Measurements from ENCODE around the gene PTPN18. TPM values are rescaled to one million over a fixed set of nuclear protein-coding genes. Genes with fewer than 3 reads are reported as not detected.

PTPN18 gene
- total RNA-seq, 3 donors from 2014 or later (not counting 1 experiment from before 2014, with no cell fraction given): 189 to 194 (median 192) TPM

DNA sequence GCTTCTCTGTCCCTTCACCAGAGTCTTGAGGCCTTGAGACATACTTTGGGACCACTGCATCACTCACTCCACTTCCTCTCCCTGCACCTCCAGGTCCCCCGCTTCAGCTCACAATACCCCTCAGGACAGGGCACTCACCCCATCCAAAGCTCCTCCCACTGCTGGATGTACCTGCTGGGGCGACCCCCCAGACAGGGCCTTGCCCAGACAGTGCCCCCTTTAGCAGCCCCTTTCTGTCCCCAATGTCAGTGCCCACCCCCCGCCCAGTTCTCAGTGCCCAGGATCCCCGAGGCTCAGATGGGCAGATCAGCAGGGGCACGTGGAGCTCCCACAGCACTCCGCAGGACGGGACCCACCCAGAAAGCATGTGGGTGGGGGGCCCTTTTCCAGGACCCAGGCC lies 37.0 kb upstream of the PTPN18 start:
- H3K27me3 Mint-ChIP-seq (ENCODE audit: low read depth in 2 of 2): peaks cover 14 to 17% of the 10 kb centered on the region in 2 donors
- Histone ChIP-seq H3K27ac (ENCODE audit: low read length) (no peak overlapping the region), H3K4me3 (ENCODE audit: low read length) (no peak overlapping the region), H3K36me3 (ENCODE audit: control insufficient read depth, insufficient read depth, low read length) (no peaks in the 10 kb centered on the region), H3K4me1 (ENCODE audit: control insufficient read depth, insufficient read depth, low read length) (no peaks in the 10 kb centered on the region), H3K9me3 (ENCODE audit: control insufficient read depth, insufficient read depth, low read length) (no peaks in the 10 kb centered on the region), H3K27me3 (ENCODE audit: control insufficient read depth, insufficient read depth, low read length) (no peaks in the 10 kb centered on the region)
- ATAC-seq (no peak), DNase-seq (no peak)
- 80% methylated on average over 7 of the region's 7 CpGs for WGBS (ENCODE audit: insufficient coverage)
- no peaks in the 10 kb centered on the region for H3K4me1 Mint-ChIP-seq
- intact Hi-C loops (cut with micrococcal nuclease): no loop called here
- no peak overlapping the region for H3K4me3 Mint-ChIP-seq
- no peak overlapping the region for H3K27ac Mint-ChIP-seq
- TF ChIP-seq, protein P1, sequence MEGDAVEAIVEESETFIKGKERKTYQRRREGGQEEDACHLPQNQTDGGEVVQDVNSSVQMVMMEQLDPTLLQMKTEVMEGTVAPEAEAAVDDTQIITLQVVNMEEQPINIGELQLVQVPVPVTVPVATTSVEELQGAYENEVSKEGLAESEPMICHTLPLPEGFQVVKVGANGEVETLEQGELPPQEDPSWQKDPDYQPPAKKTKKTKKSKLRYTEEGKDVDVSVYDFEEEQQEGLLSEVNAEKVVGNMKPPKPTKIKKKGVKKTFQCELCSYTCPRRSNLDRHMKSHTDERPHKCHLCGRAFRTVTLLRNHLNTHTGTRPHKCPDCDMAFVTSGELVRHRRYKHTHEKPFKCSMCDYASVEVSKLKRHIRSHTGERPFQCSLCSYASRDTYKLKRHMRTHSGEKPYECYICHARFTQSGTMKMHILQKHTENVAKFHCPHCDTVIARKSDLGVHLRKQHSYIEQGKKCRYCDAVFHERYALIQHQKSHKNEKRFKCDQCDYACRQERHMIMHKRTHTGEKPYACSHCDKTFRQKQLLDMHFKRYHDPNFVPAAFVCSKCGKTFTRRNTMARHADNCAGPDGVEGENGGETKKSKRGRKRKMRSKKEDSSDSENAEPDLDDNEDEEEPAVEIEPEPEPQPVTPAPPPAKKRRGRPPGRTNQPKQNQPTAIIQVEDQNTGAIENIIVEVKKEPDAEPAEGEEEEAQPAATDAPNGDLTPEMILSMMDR (IDR thresholded peaks at IDR 0.05): no peak
- no peaks in the 10 kb centered on the region for H3K36me3 Mint-ChIP-seq
- H3K9me3 Mint-ChIP-seq: no peaks in the 10 kb centered on the region

DNA sequence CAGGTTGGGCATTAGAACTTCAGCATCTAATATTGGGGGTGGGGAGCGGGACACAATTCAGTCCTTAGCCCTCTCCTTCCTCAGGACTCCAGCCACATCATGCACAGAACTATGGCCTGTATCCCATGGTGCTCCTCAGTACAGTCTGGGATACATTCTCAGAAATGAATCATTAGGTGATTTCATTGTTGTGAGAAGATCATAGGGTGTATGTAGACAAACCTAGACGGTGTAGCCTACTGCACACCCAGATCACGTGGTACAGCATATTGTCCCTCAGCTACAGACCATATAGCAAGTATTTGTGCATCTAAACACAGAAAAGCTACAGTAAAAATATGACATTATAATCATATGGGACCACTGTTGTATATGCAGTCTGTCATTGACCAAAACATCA lies 36.3 kb upstream of the PTPN18 start:
- TF ChIP-seq, protein P1 (IDR thresholded peaks at IDR 0.05): no peak
- Mint-ChIP-seq H3K36me3 (no peaks in the 10 kb centered on the region), H3K4me1 (no peaks in the 10 kb centered on the region), H3K27me3 (ENCODE audit: low read depth in 2 of 2) (peaks cover 19 to 23% of the 10 kb centered on the region in 2 donors), H3K27ac (no peak overlapping the region), H3K4me3 (no peak overlapping the region), H3K9me3 (no peaks in the 10 kb centered on the region)
- WGBS (ENCODE audit: insufficient coverage): 80% methylated on average over 3 of the region's 3 CpGs
- DNase-seq (no peak), ATAC-seq (no peak)
- Histone ChIP-seq H3K36me3 (ENCODE audit: control insufficient read depth, insufficient read depth, low read length) (no peaks in the 10 kb centered on the region), H3K27ac (ENCODE audit: low read length) (no peak overlapping the region), H3K4me1 (ENCODE audit: control insufficient read depth, insufficient read depth, low read length) (no peaks in the 10 kb centered on the region), H3K4me3 (ENCODE audit: low read length) (no peak overlapping the region), H3K9me3 (ENCODE audit: control insufficient read depth, insufficient read depth, low read length) (no peaks in the 10 kb centered on the region), H3K27me3 (ENCODE audit: control insufficient read depth, insufficient read depth, low read length) (peaks cover 3% of the 10 kb centered on the region)
- intact Hi-C loops (cut with micrococcal nuclease): no loop called here

DNA sequence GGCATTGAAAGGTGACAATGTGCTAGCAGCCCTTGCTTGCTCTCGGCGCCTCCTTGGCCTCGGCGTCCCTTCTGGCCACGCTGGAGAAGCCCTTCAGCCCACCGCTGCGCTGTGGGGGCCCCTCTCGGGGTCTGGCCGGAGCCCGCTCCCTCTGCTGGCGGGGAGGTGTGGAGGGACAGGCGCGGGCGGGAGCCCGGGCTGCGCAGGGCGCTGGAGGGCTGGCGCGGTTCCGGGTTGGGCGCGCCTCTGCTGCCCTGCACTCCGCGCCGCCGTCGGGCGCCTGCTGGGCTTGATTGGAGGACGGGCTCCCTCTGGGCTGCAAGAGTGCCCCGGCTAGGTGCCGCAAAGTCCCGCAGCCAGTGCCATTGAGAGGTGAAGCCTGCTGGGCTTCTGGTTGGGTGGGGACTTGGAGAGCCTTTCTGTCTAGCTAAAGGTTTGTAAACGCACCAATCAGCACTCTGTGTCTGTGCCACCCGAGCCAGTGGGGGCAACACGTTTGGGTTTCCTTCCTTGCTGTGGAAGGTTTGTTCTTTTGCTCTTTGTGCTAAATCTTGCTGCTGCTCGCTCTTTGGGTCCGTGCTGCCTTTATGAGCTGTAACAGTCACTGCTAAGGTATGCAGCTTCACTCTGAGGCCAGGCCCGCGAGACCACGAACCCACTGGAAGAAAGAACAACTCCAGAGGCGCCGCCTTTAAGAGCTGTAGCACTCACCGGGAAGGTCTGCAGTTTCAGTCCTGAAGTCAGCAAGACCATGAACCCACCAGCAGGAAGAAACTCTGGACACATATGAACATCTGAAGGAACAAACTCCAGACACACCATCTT lies 27.9 kb upstream of the PTPN18 start:
- Mint-ChIP-seq H3K4me3 (no peak overlapping the region), H3K4me1 (peaks cover 4 to 6% of the 10 kb centered on the region in 2 donors), H3K36me3 (no peaks in the 10 kb centered on the region), H3K27me3 (ENCODE audit: low read depth in 2 of 2) (peaks cover 50 to 60% of the 10 kb centered on the region in 2 donors), H3K9me3 (no peaks in the 10 kb centered on the region), H3K27ac (no peak overlapping the region)
- intact Hi-C loops (cut with micrococcal nuclease): no loop called here
- DNase-seq (no peak), ATAC-seq (no peak)
- H3K9me3 ChIP-seq (ENCODE audit: control insufficient read depth, insufficient read depth, low read length): no peaks in the 10 kb centered on the region
- WGBS (ENCODE audit: insufficient coverage): 85% methylated on average over 43 of the region's 43 CpGs
- H3K4me3 ChIP-seq (ENCODE audit: low read length): no peak overlapping the region
- H3K4me1 ChIP-seq (ENCODE audit: control insufficient read depth, insufficient read depth, low read length): peaks cover 4% of the 10 kb centered on the region
- TF ChIP-seq, protein P1 (IDR thresholded peaks at IDR 0.05): no peak
- H3K27me3 ChIP-seq (ENCODE audit: control insufficient read depth, insufficient read depth, low read length): peaks cover 12% of the 10 kb centered on the region
- H3K27ac ChIP-seq (ENCODE audit: low read length): no peak overlapping the region
- no peaks in the 10 kb centered on the region for H3K36me3 ChIP-seq (ENCODE audit: control insufficient read depth, insufficient read depth, low read length)

All from natural killer cell (primary cell).